Activated CD8-positive, alpha-beta memory T cell treated with anti-CD3 and anti-CD28 coated beads for 36 hours (primary cell): ENCODE data around the gene CASP6. TPM values are rescaled to one million over a fixed set of nuclear protein-coding genes. Genes with fewer than 3 reads are reported as not detected.

Experiments used
- CTCF ChIA-PET: fragments of 350-600 bp; sonication (Branson Sonifier 250); formaldehyde crosslinking; loops from one replicate; lab custom pipeline; 2021; ENCODE audit warnings: antibody characterized with exemption; lab: Charles Lee
- POLR2A ChIA-PET: fragments of 350-600 bp; sonication (Branson Sonifier 250); formaldehyde crosslinking; loops from one replicate; lab custom pipeline; 2021; ENCODE audit warnings: antibody characterized with exemption; lab: Charles Lee
- total RNA-seq, 2 experiments: library from RNA; stranded (reverse); gene quantifications; one replicate each; pipeline ENCODE4 v1.2.3, GENCODE V29; 2021

The CASP6 gene
- total RNA-seq, 2 experiments from 2014 or later, result 12.6 to 15.2 TPM

GRCh38 chr4:109645874-109646710 is 57.2 kb downstream of the CASP6 start:
- ChIA-PET CTCF (no interaction called here), POLR2A (no interaction called here)

- CTCF ChIA-PET, result no interaction called here
- POLR2A ChIA-PET, result interaction anchor here (1.1 kb wide), 1 partner anchor 11 kb away, joined by 3 read pairs; no protein-coding TSS in a partner anchor
These were observed 62.6 kb downstream of the CASP6 start for GRCh38 chr4:109640644-109641043.

Other genes starting within 250 kb of the CASP6 start
- 10 to 100 TPM; 65.5 to 66.3 TPM for gene MCUB, start 143.2 kb downstream of the CASP6 start, total RNA-seq
- gene PLA2G12A, start 26.6 kb upstream of the CASP6 start, total RNA-seq, result 10 to 100 TPM; 23.6 to 29.8 TPM
- under 1 TPM in 1 of 2 experiments, not detected in 1; 0.17 TPM for gene CFI, start 98.6 kb upstream of the CASP6 start, total RNA-seq
- 10 to 100 TPM; 57.7 to 58.7 TPM for gene GAR1, start 112.3 kb upstream of the CASP6 start, total RNA-seq
- gene RRH, start 124.5 kb upstream of the CASP6 start, total RNA-seq, result under 1 TPM; 0.27 to 0.48 TPM
- gene LRIT3, start 144.7 kb upstream of the CASP6 start, total RNA-seq, result under 1 TPM; 0.17 to 0.23 TPM
- not detected for gene EGF, start 209.4 kb upstream of the CASP6 start, total RNA-seq